Skeletal muscle satellite cell (primary cell): ENCODE data around the gene CAPN2.
A peak's percentile ranks its signal among the peaks of the same experiment; 100 is the strongest.

Experiments
- H3K27me3 ChIP-seq: 2 replicates; pipeline ENCODE4 v1.7.0; 2013; ENCODE audit warnings: low read length; ENCODE audit not compliant: control insufficient read depth, insufficient read depth
- H3K36me3 ChIP-seq: 2 replicates; pipeline ENCODE4 v1.7.0; 2013; ENCODE audit warnings: mild to moderate bottlenecking, control low read depth, low read length; ENCODE audit not compliant: insufficient read depth
- H3K4me1 ChIP-seq: 2 replicates; pipeline ENCODE4 v1.7.0; 2013; ENCODE audit warnings: low read length; ENCODE audit not compliant: control insufficient read depth, insufficient read depth
- H3K4me2 ChIP-seq: 2 replicates; pipeline ENCODE4 v1.7.0; 2013; ENCODE audit warnings: mild to moderate bottlenecking, low read length
- H3K4me3 ChIP-seq: 2 replicates; pipeline ENCODE4 v1.7.0; 2013; ENCODE audit warnings: low read length
- H3K9ac ChIP-seq: 2 replicates; pipeline ENCODE4 v1.7.0; 2013; ENCODE audit warnings: mild to moderate bottlenecking, low read depth, low read length, moderate library complexity
- H3K9me3 ChIP-seq: replicated peaks from 2 replicates; pipeline ENCODE4 v1.7.0; 2013; ENCODE audit warnings: mild to moderate bottlenecking, control low read depth, low read length

Gene CAPN2

GRCh38 chr1:223723351-223723904 lies 11.1 kb downstream of the CAPN2 start:
- Histone ChIP-seq H3K4me3 (no peak overlapping the region), H3K4me2 (no peak overlapping the region), H3K4me1 (peaks cover 64% of the 10 kb centered on the region), H3K36me3 (peaks cover 87% of the 10 kb centered on the region), H3K9ac (no peak overlapping the region), H3K9me3 (no peaks in the 10 kb centered on the region), H3K27me3 (no peaks in the 10 kb centered on the region)

- Histone ChIP-seq H3K9me3 (no peaks in the 10 kb centered on the region), H3K27me3 (no peaks in the 10 kb centered on the region), H3K9ac (no peak overlapping the region), H3K36me3 (peaks cover 88% of the 10 kb centered on the region), H3K4me3 (no peak overlapping the region), H3K4me2 (no peak overlapping the region), H3K4me1 (peaks cover 60% of the 10 kb centered on the region)
These were observed 12.0 kb downstream of the CAPN2 start for GRCh38 chr1:223724376-223724775.

GRCh38 chr1:223725578-223725977 lies 13.2 kb downstream of the CAPN2 start:
- Histone ChIP-seq H3K9ac (peak overlapping the region; percentile 15), H3K36me3 (peaks cover 76% of the 10 kb centered on the region), H3K4me3 (no peak overlapping the region), H3K4me2 (no peak overlapping the region), H3K9me3 (no peaks in the 10 kb centered on the region), H3K27me3 (no peaks in the 10 kb centered on the region), H3K4me1 (peaks cover 60% of the 10 kb centered on the region)

- peaks cover 60% of the 10 kb centered on the region for H3K4me1 ChIP-seq
- peaks cover 73% of the 10 kb centered on the region for H3K36me3 ChIP-seq
- peak overlapping the region; percentile 63 for H3K4me2 ChIP-seq
- H3K27me3 ChIP-seq = no peaks in the 10 kb centered on the region
- H3K9ac ChIP-seq = peak overlapping the region; percentile 46
- peak overlapping the region; percentile 21 for H3K4me3 ChIP-seq
- no peaks in the 10 kb centered on the region for H3K9me3 ChIP-seq
These were observed 14.2 kb downstream of the CAPN2 start for GRCh38 chr1:223726380-223727001.

- H3K9me3 ChIP-seq = no peaks in the 10 kb centered on the region
- H3K36me3 ChIP-seq = peaks cover 74% of the 10 kb centered on the region
- H3K9ac ChIP-seq = peak overlapping the region; percentile 46
- H3K27me3 ChIP-seq = no peaks in the 10 kb centered on the region
- peak overlapping the region; percentile 13 for H3K4me3 ChIP-seq
- H3K4me2 ChIP-seq = peak overlapping the region; percentile 63
- H3K4me1 ChIP-seq = peaks cover 66% of the 10 kb centered on the region
These were observed 15.2 kb downstream of the CAPN2 start for GRCh38 chr1:223727541-223727940.

- Histone ChIP-seq H3K9ac (no peak overlapping the region), H3K4me3 (no peak overlapping the region), H3K36me3 (peaks cover 71% of the 10 kb centered on the region), H3K27me3 (no peaks in the 10 kb centered on the region), H3K4me2 (no peak overlapping the region), H3K9me3 (no peaks in the 10 kb centered on the region), H3K4me1 (peaks cover 80% of the 10 kb centered on the region)
These were observed 17.6 kb downstream of the CAPN2 start for GRCh38 chr1:223729906-223730305.

- H3K9me3 ChIP-seq = no peaks in the 10 kb centered on the region
- H3K27me3 ChIP-seq = no peaks in the 10 kb centered on the region
- peaks cover 77% of the 10 kb centered on the region for H3K4me1 ChIP-seq
- H3K9ac ChIP-seq = peak overlapping the region; percentile 61
- H3K4me2 ChIP-seq = peak overlapping the region; percentile 68
- no peak overlapping the region for H3K4me3 ChIP-seq
- H3K36me3 ChIP-seq = peaks cover 68% of the 10 kb centered on the region
These were observed 18.3 kb downstream of the CAPN2 start for GRCh38 chr1:223730479-223731132.

GRCh38 chr1:223731133-223731770 lies 18.9 kb downstream of the CAPN2 start:
- peak overlapping the region; percentile 61 for H3K9ac ChIP-seq
- H3K4me3 ChIP-seq = peak overlapping the region; percentile 41

GRCh38 chr1:223732993-223733798 lies 20.9 kb downstream of the CAPN2 start:
- H3K4me3 ChIP-seq = no peak overlapping the region
- no peaks in the 10 kb centered on the region for H3K9me3 ChIP-seq
- H3K27me3 ChIP-seq = no peaks in the 10 kb centered on the region
- peaks cover 76% of the 10 kb centered on the region for H3K4me1 ChIP-seq
- H3K36me3 ChIP-seq = peaks cover 60% of the 10 kb centered on the region
- peak overlapping the region; percentile 36 for H3K4me2 ChIP-seq
- peak overlapping the region; percentile 11 for H3K9ac ChIP-seq

More at GRCh38 chr1:223731133-223731770, 18.9 kb downstream of the CAPN2 start:
- Histone ChIP-seq H3K4me1 (peaks cover 74% of the 10 kb centered on the region), H3K9me3 (no peaks in the 10 kb centered on the region), H3K4me2 (peak overlapping the region; percentile 68), H3K27me3 (no peaks in the 10 kb centered on the region), H3K36me3 (peaks cover 68% of the 10 kb centered on the region)

- no peaks in the 10 kb centered on the region for H3K27me3 ChIP-seq
- peak overlapping the region; percentile 36 for H3K4me2 ChIP-seq
- peak overlapping the region; percentile 11 for H3K9ac ChIP-seq
- peaks cover 60% of the 10 kb centered on the region for H3K36me3 ChIP-seq
- no peak overlapping the region for H3K4me3 ChIP-seq
- peaks cover 82% of the 10 kb centered on the region for H3K4me1 ChIP-seq
- H3K9me3 ChIP-seq = no peaks in the 10 kb centered on the region
These were observed 21.8 kb downstream of the CAPN2 start for GRCh38 chr1:223733898-223734852.
